GM19455 (cell line): Measurements from ENCODE around the gene LRPPRC.
"Not testable (repeated sequence)": the region's sequence is repeated elsewhere in the genome, so short reads cannot be mapped to it uniquely, and the experiment has no call there.

ENCODE experiments used
- ATAC-seq: cut with Tn5 transposase; IDR thresholded peaks from one replicate; pipeline ENCODE4 v1.9.1; 2021; ENCODE audit not compliant: unreplicated experiment

LRPPRC gene

DNA sequence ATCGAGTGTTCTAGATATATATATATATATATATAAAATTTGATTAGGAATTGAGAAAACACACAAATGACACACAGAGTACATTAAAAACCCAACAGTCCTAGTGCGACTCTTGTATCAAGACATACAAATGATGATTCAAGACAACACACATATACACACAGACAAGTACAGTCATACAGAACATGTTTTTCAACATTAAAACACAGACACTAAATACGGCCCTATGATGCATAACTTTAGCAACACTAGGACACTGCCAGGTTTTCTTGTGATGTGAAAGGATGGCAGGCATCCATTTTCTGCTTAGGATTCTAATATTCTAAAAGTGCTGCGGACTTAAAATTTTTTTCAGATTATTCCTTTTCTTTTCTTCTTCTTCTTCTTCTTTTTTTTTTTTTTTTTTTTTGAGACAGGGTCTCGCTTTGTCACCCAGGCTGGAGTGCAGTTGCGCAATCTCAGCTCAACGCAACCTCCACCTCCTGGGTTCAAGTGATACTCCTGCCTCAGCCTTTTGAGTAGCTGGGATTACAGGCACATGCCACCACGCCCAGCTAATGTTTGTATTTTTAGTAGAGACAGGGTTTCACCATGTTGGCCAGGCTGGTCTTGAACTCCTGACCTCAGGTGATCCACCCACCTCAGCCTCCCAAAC lies 84.5 kb downstream of the LRPPRC start:
- ATAC-seq: not testable (repeated sequence)

DNA sequence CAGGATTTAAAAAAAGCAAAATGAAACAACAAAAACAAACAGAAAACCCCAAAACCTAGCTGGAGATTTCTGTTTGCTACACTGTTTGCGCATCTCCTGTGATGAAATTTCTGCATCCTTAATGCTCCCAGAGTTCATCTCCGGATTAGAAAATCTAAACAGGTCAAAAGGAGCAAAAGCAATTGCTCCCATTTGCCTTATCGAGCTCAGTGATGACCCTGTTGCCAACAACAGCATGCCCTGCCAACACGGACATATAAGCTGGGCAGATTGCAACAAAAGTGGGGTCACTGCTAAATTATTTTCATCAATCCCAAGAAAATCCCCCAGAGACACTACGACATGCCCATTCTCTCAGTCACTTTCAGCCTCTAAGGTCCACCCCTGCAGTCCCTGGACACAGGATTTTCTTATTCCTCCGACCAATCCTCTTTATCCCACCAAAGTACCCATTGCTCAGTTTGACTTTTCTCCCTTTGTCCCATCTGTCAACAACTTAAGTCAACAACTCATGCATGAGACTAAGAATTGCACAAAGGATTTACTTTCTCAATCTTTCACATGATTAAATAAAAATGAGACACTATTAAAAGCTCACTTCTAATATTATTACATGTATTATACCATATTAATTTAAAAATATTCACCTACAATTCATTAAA lies 89.2 kb downstream of the LRPPRC start:
- no peak for ATAC-seq

DNA sequence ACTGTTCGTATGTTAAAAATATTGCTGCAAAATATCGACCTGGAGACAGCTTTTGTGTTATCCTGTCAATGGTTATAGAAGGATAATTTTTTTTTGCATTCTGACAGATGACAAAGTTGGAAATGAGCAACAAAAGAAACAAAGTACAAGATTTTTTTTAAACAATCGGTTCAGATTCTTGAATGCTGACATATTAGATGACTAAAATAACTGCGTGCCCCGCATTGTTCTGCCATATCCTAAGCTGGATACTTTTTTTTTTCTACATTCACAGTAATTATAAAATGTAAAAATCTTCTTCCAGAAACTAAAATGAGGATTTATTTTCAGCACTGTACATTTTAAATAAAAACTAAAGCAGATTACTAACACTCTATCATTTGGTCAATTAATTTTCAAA lies 89.9 kb downstream of the LRPPRC start:
- ATAC-seq: no peak

DNA sequence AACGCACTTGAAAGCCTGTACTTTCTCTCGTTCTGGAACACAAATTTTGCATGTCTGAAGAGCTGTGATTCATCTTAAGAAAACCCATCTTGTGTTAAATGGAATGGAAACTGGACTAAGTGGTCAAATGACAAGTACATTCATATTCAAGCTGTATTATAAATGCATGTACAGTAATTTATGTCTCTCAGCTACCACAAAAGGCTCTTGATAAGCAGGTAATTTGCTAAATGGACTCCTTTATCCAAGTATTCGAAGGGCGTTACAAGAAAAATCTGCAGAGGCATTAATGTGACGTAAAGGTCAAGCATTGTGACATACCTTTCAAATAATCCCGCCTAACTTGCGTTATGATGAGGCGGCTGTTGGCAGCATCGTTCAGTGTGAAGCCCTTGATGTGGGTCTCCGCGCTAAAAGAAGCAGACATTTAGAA lies 90.4 kb downstream of the LRPPRC start:
- ATAC-seq: no peak

DNA sequence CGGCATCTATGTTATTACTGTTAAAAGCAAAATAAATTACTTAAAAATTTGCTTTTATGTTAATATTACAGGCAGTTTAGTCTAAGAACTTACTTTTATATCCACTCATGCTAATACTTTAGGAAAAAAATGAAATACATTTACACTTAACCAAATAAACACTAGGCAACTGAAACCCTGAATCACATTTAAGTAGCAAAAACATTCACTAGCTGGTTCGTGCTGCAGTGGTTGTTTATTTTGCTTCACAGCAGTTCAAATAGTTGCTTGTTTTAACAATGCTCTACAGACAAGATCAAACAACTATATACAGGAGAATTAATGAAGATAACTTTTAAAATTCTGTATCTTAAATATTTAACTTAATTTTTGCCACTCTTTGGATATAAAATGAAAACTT lies 96.2 kb downstream of the LRPPRC start:
- ATAC-seq: no peak

DNA sequence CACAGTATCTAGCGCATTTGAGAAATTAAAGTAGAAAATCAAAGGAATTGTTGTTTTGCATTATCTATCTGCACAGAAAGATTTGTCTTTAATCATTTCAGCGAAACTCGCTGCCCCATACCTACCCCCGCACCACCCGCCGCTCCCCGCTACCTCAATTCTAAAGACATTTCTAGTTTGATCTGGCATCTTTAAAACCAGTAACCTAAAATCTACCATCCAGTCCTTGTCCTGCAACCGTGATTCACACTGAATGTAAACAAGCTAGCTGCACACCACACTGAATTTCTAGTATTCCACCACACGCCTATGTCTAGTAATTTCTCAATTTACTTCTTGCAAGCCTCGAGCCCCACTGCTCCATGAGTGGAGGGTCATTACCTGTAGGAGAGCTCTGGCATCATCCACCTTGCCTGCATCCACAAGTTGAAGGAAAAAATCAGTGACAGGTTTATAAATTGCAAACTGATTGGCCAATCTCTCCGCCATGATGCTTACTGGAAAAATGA lies 96.9 kb downstream of the LRPPRC start:
- ATAC-seq: no peak

DNA sequence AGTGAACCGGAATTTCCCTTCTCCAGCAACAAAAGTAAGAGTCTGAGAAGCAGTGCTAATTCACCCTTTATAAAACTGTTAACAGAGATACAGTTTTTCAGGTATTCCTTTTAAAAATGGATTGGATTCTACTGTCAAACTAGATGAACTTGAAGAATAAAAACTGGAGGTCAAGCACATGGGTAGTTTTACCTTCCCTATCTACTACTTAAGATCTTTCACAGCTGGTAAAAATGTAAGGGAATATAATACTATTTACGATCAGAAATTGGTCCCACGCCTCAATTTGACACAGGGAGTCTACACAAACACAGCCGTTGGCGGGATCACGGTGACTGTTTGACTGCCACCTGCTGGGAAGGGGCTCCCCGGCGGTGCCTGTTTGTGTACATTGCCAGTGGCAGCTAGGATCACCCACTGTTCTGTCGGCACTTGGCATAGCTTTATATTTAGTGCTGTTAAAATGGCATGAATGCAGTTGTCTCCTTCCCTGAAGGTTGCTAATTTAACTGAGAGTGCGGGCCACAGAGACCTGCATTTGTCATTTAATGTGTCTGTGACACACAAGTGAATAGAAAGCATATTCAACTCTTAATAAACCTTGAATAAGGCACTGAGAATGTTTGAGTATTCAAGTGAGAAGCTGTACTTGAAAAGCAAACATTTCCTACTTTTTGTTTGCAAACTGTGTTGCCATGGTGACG lies 97.5 kb downstream of the LRPPRC start:
- no peak for ATAC-seq

DNA sequence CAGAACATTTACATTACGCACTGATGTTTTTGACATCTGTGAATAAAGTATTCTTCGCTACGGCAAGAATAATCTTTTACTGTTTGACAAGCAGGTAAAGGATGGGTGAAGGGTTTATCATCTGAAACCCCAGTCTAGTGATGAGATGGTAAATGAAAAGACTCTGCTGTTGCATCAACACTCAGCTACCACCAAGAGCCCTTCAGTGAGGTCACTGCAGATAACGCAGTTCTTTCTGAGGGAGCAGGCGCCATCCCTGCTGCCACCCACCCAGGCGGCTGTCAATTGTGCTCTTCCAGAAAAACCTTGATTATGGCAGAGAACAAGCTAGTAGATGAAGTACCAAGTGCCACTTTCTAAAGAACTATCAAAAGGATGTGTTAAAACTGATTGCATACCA lies 98.3 kb downstream of the LRPPRC start:
- no peak for ATAC-seq

DNA sequence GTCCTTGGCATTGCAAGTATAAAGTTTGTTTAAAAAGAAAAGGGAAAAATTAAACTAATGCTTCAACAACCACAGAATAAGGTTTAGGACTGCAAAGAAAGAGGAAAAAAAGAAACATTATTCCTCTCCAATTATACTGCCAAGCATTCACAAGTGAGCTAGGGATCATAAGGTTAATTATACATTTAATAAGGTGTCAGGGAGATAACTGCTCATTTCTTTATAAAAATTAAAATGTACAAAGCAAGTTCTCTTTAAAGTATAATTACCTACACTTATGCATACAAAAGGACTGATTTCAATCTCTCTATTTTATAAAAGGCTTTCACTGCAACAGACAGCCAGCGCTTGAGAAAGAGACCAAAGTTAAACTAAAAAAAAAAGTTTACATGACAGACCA lies 98.9 kb downstream of the LRPPRC start:
- ATAC-seq: no peak

DNA sequence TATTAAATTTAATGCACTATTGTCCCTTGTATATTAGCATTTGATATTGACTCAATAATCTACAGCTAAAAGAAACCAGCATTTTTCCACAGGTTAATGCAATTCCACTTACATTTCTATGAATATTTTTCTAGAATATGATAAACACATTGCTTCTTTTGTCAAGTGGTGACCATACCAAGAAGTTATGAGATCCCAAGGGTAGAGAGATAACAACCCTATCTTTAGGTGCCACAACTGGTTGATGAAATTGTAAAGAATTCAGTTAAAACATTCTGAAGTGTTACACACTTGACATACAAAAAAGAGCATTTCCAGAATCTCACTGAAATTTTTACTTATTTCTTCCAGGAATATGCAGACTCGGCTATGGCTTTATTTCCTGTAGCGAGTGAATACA lies 101.0 kb downstream of the LRPPRC start:
- ATAC-seq: no peak

DNA sequence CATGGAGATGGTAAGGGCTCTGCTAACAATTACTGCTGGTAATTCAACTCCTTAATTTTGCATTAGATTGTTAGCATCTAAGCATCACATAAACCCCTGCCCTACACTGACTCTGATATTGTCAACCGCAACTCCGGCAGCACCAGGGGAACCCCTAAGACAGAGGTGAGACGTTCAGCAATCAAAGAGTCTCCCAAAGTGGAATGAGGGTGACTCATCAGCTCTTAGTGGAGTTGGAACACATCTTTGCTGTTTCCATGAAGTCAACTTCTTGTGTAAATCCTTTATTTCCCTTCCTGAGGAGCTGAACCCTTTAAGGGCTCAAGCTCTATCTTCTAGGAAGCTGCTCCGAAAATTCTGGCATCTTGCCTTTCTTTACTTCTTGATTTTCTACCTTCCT lies 104.9 kb downstream of the LRPPRC start:
- ATAC-seq: no peak

DNA sequence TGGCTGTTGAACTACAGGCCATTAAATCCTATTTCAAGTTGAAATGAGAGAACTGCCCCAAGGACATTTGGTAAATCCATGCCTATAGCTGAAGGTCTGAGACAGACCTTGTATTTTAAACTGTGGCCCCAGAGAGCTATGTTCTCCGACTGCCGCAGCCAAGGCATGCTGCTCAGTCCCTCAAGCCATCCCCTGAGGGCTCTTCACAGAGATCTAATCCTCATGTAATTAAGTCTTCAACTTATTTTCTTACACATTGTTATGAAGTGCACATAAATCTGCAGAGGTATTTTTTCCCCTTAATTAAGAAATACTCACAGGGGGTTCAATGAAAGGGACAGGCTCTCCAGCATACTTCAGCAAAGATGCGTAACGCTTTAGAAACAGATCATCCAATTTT lies 106.4 kb downstream of the LRPPRC start:
- no peak for ATAC-seq

DNA sequence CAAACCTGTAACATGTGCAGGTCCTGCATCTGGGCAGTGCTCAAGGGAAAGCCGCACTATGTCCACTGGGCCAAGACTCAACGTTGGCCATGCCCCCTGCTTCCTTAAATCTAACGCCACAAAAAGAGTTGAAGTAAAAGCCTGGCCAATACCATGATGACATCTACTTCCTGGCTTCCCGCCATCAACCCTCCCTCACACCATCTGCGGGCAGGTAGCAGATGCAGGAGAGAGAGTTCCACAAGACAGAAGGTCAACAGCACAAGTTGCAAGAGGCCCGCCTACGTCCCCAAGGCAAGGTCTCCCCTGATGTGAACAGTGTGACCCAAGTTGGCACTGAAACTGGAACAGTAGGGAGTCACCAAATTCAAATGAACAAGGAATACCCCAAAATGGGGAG lies 108.6 kb downstream of the LRPPRC start:
- no peak for ATAC-seq

DNA sequence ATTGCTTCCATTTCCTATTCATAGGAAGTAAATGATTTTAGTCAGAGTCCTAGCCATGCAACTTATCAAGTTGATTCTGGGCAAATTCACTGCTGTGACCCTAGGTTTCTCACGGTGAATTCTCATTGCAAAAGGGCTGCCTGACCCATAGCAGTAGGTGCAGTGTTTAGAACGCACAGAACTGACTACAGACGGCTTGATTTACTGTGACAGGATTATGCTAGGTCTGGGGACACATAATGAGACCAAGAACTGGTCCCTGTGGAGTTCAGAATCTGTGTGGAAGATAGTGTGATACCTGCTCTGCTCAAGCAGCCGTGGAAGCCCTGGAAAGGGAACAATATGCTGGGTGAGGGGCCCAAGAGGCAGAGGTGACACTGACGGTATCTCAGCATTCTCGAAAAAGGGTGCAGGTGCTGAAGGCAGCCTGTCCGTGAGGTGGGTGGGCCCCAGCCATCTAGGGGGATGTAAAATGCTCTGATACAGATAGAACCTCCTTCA lies 110.6 kb downstream of the LRPPRC start:
- ATAC-seq: no peak

DNA sequence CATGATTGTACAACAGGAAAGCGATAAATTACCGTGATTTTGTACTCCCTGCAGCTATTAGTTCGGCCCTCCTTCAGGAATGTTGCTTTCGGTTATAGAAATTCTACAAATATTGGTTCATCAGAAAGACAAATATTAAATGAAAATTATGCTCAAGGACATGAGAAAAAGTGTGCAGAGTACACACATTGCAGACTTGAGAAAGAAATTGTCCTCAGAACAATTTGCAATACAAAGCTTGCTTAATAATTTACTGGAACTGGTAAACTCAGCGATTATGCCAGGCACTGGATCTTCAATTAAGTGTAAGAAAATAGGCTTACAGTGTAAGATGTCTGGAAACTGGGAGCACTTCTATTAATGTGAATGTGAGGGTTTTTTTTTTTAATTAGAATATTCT lies 111.1 kb downstream of the LRPPRC start:
- no peak for ATAC-seq

DNA sequence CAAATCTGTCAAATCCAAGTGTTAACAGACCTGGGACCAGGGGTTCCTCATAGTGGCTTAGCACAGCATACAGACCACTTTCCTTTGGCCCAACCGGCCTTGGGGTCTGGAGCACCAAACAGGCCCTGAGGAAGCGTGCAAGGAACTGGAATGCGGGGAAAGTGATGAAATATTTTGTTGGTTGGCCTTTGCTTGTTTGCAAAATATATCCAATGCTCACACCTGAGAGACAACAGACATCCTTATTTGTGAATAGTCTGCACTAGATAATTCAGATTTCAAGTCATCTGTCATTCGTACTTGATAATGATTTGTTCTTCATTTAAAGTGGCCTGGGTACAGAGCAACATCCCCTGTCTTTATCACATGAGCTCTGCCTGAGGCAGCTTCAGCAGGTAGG lies 113.5 kb downstream of the LRPPRC start:
- ATAC-seq: no peak

DNA sequence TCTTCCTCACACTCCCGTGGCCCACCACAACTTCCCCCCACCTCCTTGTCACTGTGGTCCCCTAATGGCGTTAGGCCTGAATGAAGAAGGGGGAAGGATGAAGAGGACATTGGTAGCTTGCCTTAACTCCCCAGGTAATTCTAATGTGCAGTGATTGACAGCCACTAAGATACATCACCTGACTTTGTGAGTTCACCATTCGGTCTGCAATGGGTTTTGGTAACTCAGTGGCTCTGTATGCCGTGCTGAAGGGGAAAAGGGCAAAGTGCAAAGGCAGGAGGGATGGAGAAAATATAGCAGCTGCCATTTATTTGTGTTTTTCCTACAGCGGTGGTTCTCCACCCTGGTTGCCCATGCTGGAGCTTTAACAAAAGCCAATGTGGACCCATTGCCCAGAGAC lies 114.8 kb downstream of the LRPPRC start:
- no peak for ATAC-seq

DNA sequence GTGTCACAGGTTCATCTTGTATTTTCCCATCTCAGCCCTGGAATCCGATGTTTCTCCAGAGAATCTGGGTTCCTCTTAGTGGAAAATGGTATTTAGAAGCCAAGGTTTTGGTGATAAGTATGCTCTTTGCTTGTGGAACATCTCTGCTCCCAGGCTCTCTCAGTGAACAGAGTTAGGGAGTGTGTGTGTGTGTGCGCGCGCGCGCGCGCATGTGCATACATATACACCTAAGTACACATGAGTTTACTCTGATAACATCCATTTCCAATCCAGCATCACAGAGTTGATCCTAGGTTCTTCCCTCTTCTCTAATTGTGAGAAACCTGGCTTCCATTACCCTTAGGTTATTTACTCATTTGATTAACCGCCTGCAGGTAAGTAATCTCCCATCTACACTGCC lies 115.3 kb downstream of the LRPPRC start:
- ATAC-seq: no peak

DNA sequence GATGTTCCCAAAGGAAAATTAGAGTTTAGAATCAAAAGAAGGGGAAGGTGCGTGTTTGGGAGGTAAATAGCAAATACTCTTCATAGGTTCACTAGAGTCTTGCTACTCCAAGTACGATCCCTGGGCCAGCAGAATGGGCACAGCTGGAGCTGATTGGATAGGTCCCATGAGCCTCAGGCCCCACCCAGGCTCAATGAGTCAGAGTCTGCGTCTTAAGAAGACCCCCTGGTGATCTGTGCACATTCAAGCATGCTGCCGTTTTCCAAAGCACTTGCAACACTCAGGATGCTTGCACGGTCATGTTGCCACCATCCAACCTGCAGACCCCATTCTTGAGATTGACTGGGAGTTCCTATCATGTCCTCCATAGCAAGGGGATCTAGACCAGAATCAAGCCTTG lies 116.5 kb downstream of the LRPPRC start:
- no peak for ATAC-seq

DNA sequence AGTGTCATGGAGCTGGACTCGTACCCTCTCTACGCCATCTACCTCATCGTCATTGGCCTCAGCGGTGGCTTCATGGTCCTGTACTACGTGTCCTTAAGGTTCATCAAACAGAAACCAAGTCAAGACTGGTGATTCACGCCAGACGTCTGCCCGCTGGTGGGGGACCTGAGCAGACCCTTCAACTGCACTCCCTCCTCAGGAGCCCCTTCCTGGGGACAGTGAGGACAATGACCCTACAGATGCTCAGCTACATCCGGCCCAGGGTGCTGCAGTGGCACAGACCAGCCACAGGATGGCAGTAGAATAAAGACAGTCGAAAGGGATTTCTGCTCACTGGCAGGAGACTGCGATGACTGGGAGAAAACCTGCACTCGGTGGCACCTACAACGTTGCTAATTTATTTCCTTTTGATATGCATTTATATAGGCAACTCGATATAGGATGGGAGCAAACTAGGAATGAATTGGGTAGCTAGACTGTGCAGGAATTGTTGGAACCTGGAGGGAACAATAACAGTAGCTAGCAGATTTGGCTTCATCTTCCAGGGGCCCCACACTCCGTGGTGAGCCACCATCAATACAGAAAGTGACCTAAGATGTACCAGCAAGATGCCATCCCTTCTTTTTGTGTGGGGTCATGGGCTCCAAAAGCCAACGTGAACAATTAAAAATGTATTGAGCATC lies 117.9 kb downstream of the LRPPRC start:
- ATAC-seq: no peak

DNA sequence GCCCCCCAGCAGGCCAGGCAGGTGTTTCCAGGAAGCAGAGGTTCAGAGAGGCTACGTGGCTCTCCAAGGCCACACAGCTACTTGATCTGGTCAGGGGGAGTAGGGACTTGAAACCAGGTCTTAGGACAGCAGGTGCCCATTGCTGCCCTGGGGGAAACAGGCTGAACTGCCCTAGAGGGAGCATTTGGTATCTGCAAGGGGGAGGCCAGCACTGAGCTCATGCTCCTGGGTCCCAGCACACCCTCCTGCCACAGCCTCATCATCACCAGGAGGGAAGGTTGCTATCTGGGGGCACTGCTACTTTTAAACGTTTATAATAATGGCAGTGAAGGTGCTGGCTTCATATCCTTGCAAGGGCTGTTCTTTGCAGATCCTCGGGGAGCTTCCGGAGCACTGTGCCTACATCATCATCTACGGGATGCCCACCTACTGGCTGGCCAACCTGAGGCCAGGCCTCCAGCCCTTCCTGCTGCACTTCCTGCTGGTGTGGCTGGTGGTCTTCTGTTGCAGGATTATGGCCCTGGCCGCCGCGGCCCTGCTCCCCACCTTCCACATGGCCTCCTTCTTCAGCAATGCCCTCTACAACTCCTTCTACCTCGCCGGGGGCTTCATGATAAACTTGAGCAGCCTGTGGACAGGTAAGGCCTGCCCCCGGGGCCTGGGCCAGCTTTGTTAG lies 120.9 kb downstream of the LRPPRC start:
- ATAC-seq: no peak
